K562 (cell line): Measurements from ENCODE around the gene HAUS2. TPM values are rescaled to one million over a fixed set of nuclear protein-coding genes. Genes with fewer than 3 reads are reported as not detected.

Source experiments
- ATAC-seq: fragments of 200-7000 bp; cut with Tn5 transposase; 3 replicates; pipeline ENCODE4 v1.9.1; 2020; ENCODE audit warnings: moderate library complexity
- BruUV-seq: library from RNA; stranded (reverse); fragments of 400-500 nt; replicated peaks from 2 replicates; lab custom pipeline; 2021; lab: Mats Ljungman, UMichigan
- CTCF ChIA-PET: fragments of 300-600 bp; formaldehyde crosslinking; extraction: SDS; loops from one replicate; lab custom pipeline; 2021; ENCODE audit warnings: low intra/inter-chr PET ratio; lab: Yijun Ruan, JAX
- POLR2A ChIA-PET: fragments of 300-600, 350-650 bp; sonication (Branson Sonifier 250); formaldehyde crosslinking; extraction: SDS; loops from one replicate; lab custom pipeline; 2021; ENCODE audit warnings: antibody characterized with exemption, inconsistent platforms; lab: Yijun Ruan, JAX
- DNase-seq, 4 experiments: peaks; one replicate each; pipeline versions ENCODE4 v3.0.0 to v3.0.0-alpha.2; 2011 to 2018; ENCODE audit warnings: low spot score in 3 of 4, mixed read lengths in 3 of 4; ENCODE audit errors: extremely low read depth in 1 of 4
- FAIRE-seq: peaks from 2 replicates; lab custom pipeline; 2011; peaks lifted over from hg19 to GRCh38; lab: Jason Lieb, UNC
- H2AFZ ChIP-seq: 2 replicates; pipeline ENCODE4 v1.6.0; 2011; ENCODE audit warnings: low read depth, low read length, control low read depth, inconsistent platforms
- H3K27ac ChIP-seq: fragments of 200-600 bp; 3 replicates; pipeline ENCODE4 v1.8.0; 2011; ENCODE audit warnings: low read depth, mild to moderate bottlenecking, control low read depth, inconsistent platforms, low read length, moderate library complexity, mixed read lengths; ENCODE audit errors: extremely low read depth
- H3K27me3 ChIP-seq, 2 experiments: fragments of 300-600 bp in 1 of 2; 2 replicates in 1 of 2; 3 replicates in 1 of 2; pipeline versions ENCODE4 v1.6.0 to v1.8.0; 2011; ENCODE audit warnings: inconsistent platforms in 2 of 2, low read length in 2 of 2, mild to moderate bottlenecking in 1 of 2, mixed read lengths in 1 of 2, moderate library complexity in 1 of 2; ENCODE audit not compliant: control insufficient read depth in 2 of 2, insufficient read depth in 2 of 2
- H3K36me3 ChIP-seq: fragments of 300-600 bp; 3 replicates; pipeline ENCODE4 v1.8.0; 2011; ENCODE audit warnings: mild to moderate bottlenecking, low read length, inconsistent platforms; ENCODE audit not compliant: control insufficient read depth, insufficient read depth
- H3K4me1 ChIP-seq, 2 experiments: fragments of 200-600 bp in 1 of 2; replicated peaks in 1 of 2; 2 replicates in 1 of 2; 3 replicates in 1 of 2; pipeline versions ENCODE4 v1.5.1 to v1.8.0; 2011; ENCODE audit warnings: inconsistent platforms in 2 of 2, low read length in 2 of 2, mild to moderate bottlenecking in 1 of 2, mixed read lengths in 1 of 2, moderate library complexity in 1 of 2; ENCODE audit not compliant: control insufficient read depth in 2 of 2, insufficient read depth in 2 of 2
- H3K4me2 ChIP-seq: 2 replicates; pipeline ENCODE4 v1.6.1; 2011; ENCODE audit warnings: low read length, control low read depth, inconsistent platforms, mixed read lengths; ENCODE audit not compliant: insufficient read depth
- H3K4me3 ChIP-seq: fragments of 200-600 bp; sonication (generic), shearing (Covaris generic); 2 replicates; pipeline ENCODE4 v1.5.1; 2016; ENCODE audit warnings: control low read depth, inconsistent platforms
- H3K79me2 ChIP-seq: fragments of 200-600 bp; 3 replicates; pipeline ENCODE4 v1.8.0; 2011; ENCODE audit warnings: low read length, inconsistent platforms; ENCODE audit not compliant: control insufficient read depth, insufficient read depth
- H3K9ac ChIP-seq, 2 experiments: 2 replicates each; pipeline versions ENCODE4 v1.6.0 to v1.6.1; 2011; ENCODE audit warnings: low read depth in 2 of 2, low read length in 2 of 2, control low read depth in 1 of 2, inconsistent platforms in 1 of 2, mild to moderate bottlenecking in 1 of 2, mixed read lengths in 1 of 2; ENCODE audit not compliant: insufficient read depth in 1 of 2
- H3K9me1 ChIP-seq: one replicate; pipeline ENCODE4 v1.6.0; 2011; ENCODE audit warnings: inconsistent platforms, mild to moderate bottlenecking, low read length, moderate library complexity; ENCODE audit not compliant: control insufficient read depth, insufficient read depth
- H3K9me3 ChIP-seq: replicated peaks from 2 replicates; pipeline ENCODE4 v1.5.1; 2011; ENCODE audit warnings: low read depth, low read length, inconsistent platforms; ENCODE audit not compliant: control insufficient read depth, insufficient read depth
- H4K20me1 ChIP-seq: replicated peaks from 2 replicates; pipeline ENCODE4 v1.6.1; 2011; ENCODE audit warnings: low read length, inconsistent platforms, mixed read lengths; ENCODE audit not compliant: control insufficient read depth, insufficient read depth
- CC2D1A ChIP-seq: fragments of 450-650 bp; IDR thresholded peaks from 2 replicates; pipeline ENCODE4 v1.6.1; 2017; ENCODE audit warnings: mild to moderate bottlenecking
- EP300 ChIP-seq: IDR thresholded peaks from 2 replicates; pipeline ENCODE4 v1.6.1; 2012; ENCODE audit warnings: low read length, improper control_type of control experiment
- FOXA1 ChIP-seq: fragments of 450-650 bp; IDR thresholded peaks from 2 replicates; pipeline ENCODE4 v1.6.1; 2016; ENCODE audit warnings: mild to moderate bottlenecking, borderline replicate concordance
- FOXM1 ChIP-seq, 2 experiments: fragments of 450-650 bp in 1 of 2; sonication (generic) in 1 of 2; formaldehyde crosslinking in 1 of 2; IDR thresholded peaks; 2 replicates each; pipeline versions ENCODE4 v1.6.1 to v1.9.0; 2017 to 2022; ENCODE audit warnings: low read depth in 2 of 2, mild to moderate bottlenecking in 2 of 2, missing genetic modification reagents in 1 of 2, moderate library complexity in 1 of 2
- IRF2 ChIP-seq: sonication (generic); formaldehyde crosslinking; IDR thresholded peaks from 2 replicates; pipeline ENCODE4 v1.8.1; 2022; ENCODE audit warnings: mild to moderate bottlenecking, missing genetic modification reagents
- IRF9 ChIP-seq: fragments of 450-650 bp; IDR thresholded peaks from 2 replicates; pipeline ENCODE4 v1.6.1; 2016; ENCODE audit warnings: missing biosample characterization, missing genetic modification characterization
- MYNN ChIP-seq, 2 experiments: sonication (generic); formaldehyde crosslinking in 1 of 2; IDR thresholded peaks; 2 replicates each; pipeline versions ENCODE4 v1.5.0 to v1.6.1; 2016 to 2020; ENCODE audit warnings: antibody characterized with exemption in 1 of 2, missing genetic modification reagents in 1 of 2
- NCOA2 ChIP-seq, 2 experiments: fragments of 450-650 bp; IDR thresholded peaks; 2 replicates each; pipeline ENCODE4 v1.6.1; 2018; ENCODE audit warnings: mild to moderate bottlenecking in 2 of 2, moderate library complexity in 1 of 2; ENCODE audit not compliant: partially characterized antibody in 2 of 2
- NFE2 ChIP-seq: IDR thresholded peaks from 2 replicates; pipeline ENCODE4 v1.6.1; 2014; ENCODE audit warnings: antibody characterized with exemption, low read depth
- RBM25 ChIP-seq: fragments of 200-400 bp; formaldehyde crosslinking; IDR thresholded peaks from 2 replicates; pipeline ENCODE4 v1.6.1; 2018; ENCODE audit warnings: low read length, low read depth, moderate library complexity; ENCODE audit not compliant: severe bottlenecking
- TBP ChIP-seq: optimal IDR thresholded peaks from 2 replicates; pipeline ENCODE3; 2011; ENCODE audit warnings: low read depth, low read length, improper control_type of control experiment
- TFE3 ChIP-seq: fragments of 450-650 bp; formaldehyde crosslinking; IDR thresholded peaks from 2 replicates; pipeline ENCODE4 v1.4.0; 2020; ENCODE audit warnings: mild to moderate bottlenecking, mixed read lengths
- YBX1 ChIP-seq: fragments of 450-650 bp; IDR thresholded peaks from 2 replicates; pipeline ENCODE4 v1.7.1; 2016; ENCODE audit warnings: mild to moderate bottlenecking
- ZBTB26 ChIP-seq: fragments of 450-650 bp; formaldehyde crosslinking; IDR thresholded peaks from 2 replicates; pipeline ENCODE4 v1.4.0; 2022; ENCODE audit warnings: missing genetic modification characterization
- ZNF232 ChIP-seq: sonication (generic); formaldehyde crosslinking; IDR thresholded peaks from 2 replicates; pipeline ENCODE4 v1.8.0; 2022; ENCODE audit warnings: mild to moderate bottlenecking, missing genetic modification reagents
- ZNF316 ChIP-seq: fragments of 450-650 bp; IDR thresholded peaks from 2 replicates; pipeline ENCODE4 v1.6.1; 2016
- ZNF589 ChIP-seq: fragments of 200-800 bp; sonication (Bioruptor generic); IDR thresholded peaks from 2 replicates; pipeline ENCODE4 v1.6.1; 2016; ENCODE audit warnings: low read depth, missing genetic modification characterization, missing compliant biosample characterization
- ZNF764 ChIP-seq: fragments of 250-450 bp; sonication (Bioruptor Pico); IDR thresholded peaks from 2 replicates; pipeline ENCODE4 v1.4.0; 2020; ENCODE audit warnings: low read depth, mild to moderate bottlenecking, moderate library complexity
- ZNF780A ChIP-seq: fragments of 250-450 bp; sonication (Bioruptor Pico); IDR thresholded peaks from 2 replicates; pipeline ENCODE4 v1.5.0; 2021; ENCODE audit warnings: mild to moderate bottlenecking
- WGBS: fragments of 100-300 bp; shearing (Covaris generic); methylation state at CpG from one replicate; pipeline ENCODE4 v1.1.6; 2016; ENCODE audit warnings: low coverage, mixed read lengths; ENCODE audit not compliant: insufficient coverage; ENCODE audit errors: missing lambda C conversion rate; 5-methylcytosine and 5-hydroxymethylcytosine counted together
- in situ Hi-C: fragments of 300-500 bp; cut with MboI; formaldehyde crosslinking; loops from 4 replicates; pipeline ENCODE4 v1.15.0; 2018; ENCODE audit warnings: inconsistent platforms, mixed read lengths
- intact Hi-C: fragments of 100-400 bp; cut with micrococcal nuclease; formaldehyde crosslinking; loops from 2 replicates; pipeline ENCODE4 v1.14.2; 2022
- polyA plus RNA-seq, 8 experiments: library from polyadenylated mRNA; depleted of rRNA in 4 of 8; stranded (reverse) in 5 of 8; unstranded in 3 of 8; fragments of >200 nt; fragmentation: Nextera tagmentation in 2 of 8; fragmentation: Illumina TruSeq in 1 of 8; extraction: Ambion mirVana in 2 of 8; extraction: Trizol in 1 of 8; gene quantifications; 2 replicates each; pipeline versions ENCODE4 v1.2.1 to v1.2.3, GENCODE V29; 2011 to 2014; ENCODE audit warnings: inconsistent platforms in 1 of 8, missing spikeins in 1 of 8
- total RNA-seq, 7 experiments: library from RNA; depleted of rRNA in 6 of 7; stranded (reverse); fragments of >200 nt in 6 of 7; fragmentation: Illumina TruSeq in 2 of 7; extraction: Trizol in 2 of 7; gene quantifications; 2 replicates each; pipeline versions ENCODE4 v1.2.1 to v1.2.3, GENCODE V29; 2011 to 2021; ENCODE audit warnings: low replicate concordance in 1 of 7

Gene HAUS2
- total and polyA plus RNA-seq, 9 of the 15 experiments (the other 6 are each of a cell fraction or from before 2014, with no cell fraction given) = 30.6 to 64.9 (median 54.1) TPM

- FAIRE-seq (peak; percentile 93), ATAC-seq (peak; percentile 91), DNase-seq (peak; percentile 32 to 69 (median 46))
- H3K9me3 ChIP-seq = no peaks in the 10 kb centered on the region
- BruUV-seq = no TSS peak
- no peaks in the 10 kb centered on the region for H4K20me1 ChIP-seq
- no peaks in the 10 kb centered on the region for H3K36me3 ChIP-seq
- ChIA-PET POLR2A (interaction anchor here (0.7 to 1.4 kb wide), 2 partner anchors 11 to 112 kb away, joined by 3 to 6 read pairs; no protein-coding TSS in a partner anchor), CTCF (no interaction called here)
- no peaks in the 10 kb centered on the region for H3K9me1 ChIP-seq
- peak overlapping the region; percentile 40; the same call in 2 of the 3 replicates for H3K27ac ChIP-seq
- H3K27me3 ChIP-seq = no peaks in the 10 kb centered on the region
- in situ Hi-C loops (no loop called here), intact Hi-C loops (no loop called here)
- H3K79me2 ChIP-seq = no peaks in the 10 kb centered on the region
- H3K4me3 ChIP-seq = no peak overlapping the region
- peak overlapping the region; percentile 57 for H3K4me2 ChIP-seq
- WGBS = 25% methylated on average over 3 of the region's 3 CpGs
- no peak overlapping the region for H3K9ac ChIP-seq
- peaks cover 3 to 16% of the 10 kb centered on the region in 2 experiments; a peak in 3 of 5 replicates for H3K4me1 ChIP-seq
- peak overlapping the region; percentile 74 for H2AFZ ChIP-seq
- TF ChIP-seq RBM25 = peak; percentile 27
- no peak for TF ChIP-seq ZNF589 (CRISPR knock-in tag)
- TF ChIP-seq IRF2 (CRISPR knock-in tag) = no peak
- TF ChIP-seq NFE2 = no peak
- TF ChIP-seq ZNF232 (CRISPR knock-in tag) = no peak
- TF ChIP-seq MYNN (IDR thresholded peaks at IDR 0.05) = no peak
- TF ChIP-seq MYNN (CRISPR knock-in tag; IDR thresholded peaks at IDR 0.05) = no peak
- TF ChIP-seq EP300 = peak; percentile 58
- TF ChIP-seq FOXM1 (IDR thresholded peaks at IDR 0.05; ENCODE audit: low read depth) = peak; percentile 31; the same call in 1 of the 2 replicates
- no peak for TF ChIP-seq FOXM1 (CRISPR knock-in tag; IDR thresholded peaks at IDR 0.05; ENCODE audit: low read depth)
- TF ChIP-seq YBX1 = no peak
- 0 out of 2 replicates have a peak, but pooled peaks have one; percentile 52 for TF ChIP-seq FOXA1
- TF ChIP-seq TBP = no peak
- peak in 1 of 2 experiments; percentile 92 for TF ChIP-seq NCOA2 (IDR thresholded peaks at IDR 0.05; ENCODE audit: partially characterized antibody in 2 of 2)
- no peak for TF ChIP-seq IRF9 (tag)
- peak; percentile 64; the same call in 1 of the 2 replicates for TF ChIP-seq CC2D1A
- TF ChIP-seq ZNF764 (CRISPR knock-in tag) = no peak
- peak; percentile 17; the same call in 1 of the 2 replicates for TF ChIP-seq ZNF316
- TF ChIP-seq ZBTB26 (CRISPR knock-in tag) = no peak
- no peak for TF ChIP-seq ZNF780A (CRISPR knock-in tag)
- no peak for TF ChIP-seq TFE3 (CRISPR knock-in tag)
Observed at GRCh38 chr15:42602501-42602900, 53.9 kb downstream of the HAUS2 start.
